Central memory CD4-positive, alpha-beta T cell (primary cell): Measurements from ENCODE around the gene KHK.

Experiments
- DNase-seq: peaks from one replicate; pipeline ENCODE4 v3.0.0; 2022
- total RNA-seq, 3 experiments: gene quantifications; one replicate each; lab custom pipeline; 2026; lab: John Stamatoyannopoulos, UW

Gene KHK
- 3.5 to 5.1 (median 3.5) reads per million in 3 experiments for total RNA-seq

GRCh38 chr2:27086724-27087593, at the start of gene KHK:
Gene KHK, plus strand, starts transcription at chr2:27086772. Its CDS starts 488 bp downstream, at chr2:27087260.
- no peak for DNase-seq

DNA sequence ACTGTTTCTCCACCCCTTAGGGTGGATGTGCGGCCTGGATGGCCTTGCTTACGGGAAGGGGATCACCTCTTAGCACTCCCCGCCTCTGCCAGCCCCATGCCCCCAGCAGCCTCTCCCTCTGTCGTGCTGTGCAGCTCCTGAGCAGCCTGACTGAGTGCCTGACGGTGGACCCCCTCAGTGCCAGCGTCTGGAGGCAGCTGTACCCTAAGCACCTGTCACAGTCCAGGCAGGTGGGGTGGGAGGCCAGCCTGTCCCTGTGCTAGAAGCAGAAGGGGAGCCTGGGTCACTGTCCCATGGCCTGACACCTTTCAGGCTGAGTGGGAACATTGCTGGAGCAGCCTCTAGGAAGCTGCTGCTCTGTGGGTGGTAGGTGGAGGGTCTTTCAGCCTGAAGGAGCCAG, 48.6 kb upstream of the KHK start:
- no peak for DNase-seq

DNA sequence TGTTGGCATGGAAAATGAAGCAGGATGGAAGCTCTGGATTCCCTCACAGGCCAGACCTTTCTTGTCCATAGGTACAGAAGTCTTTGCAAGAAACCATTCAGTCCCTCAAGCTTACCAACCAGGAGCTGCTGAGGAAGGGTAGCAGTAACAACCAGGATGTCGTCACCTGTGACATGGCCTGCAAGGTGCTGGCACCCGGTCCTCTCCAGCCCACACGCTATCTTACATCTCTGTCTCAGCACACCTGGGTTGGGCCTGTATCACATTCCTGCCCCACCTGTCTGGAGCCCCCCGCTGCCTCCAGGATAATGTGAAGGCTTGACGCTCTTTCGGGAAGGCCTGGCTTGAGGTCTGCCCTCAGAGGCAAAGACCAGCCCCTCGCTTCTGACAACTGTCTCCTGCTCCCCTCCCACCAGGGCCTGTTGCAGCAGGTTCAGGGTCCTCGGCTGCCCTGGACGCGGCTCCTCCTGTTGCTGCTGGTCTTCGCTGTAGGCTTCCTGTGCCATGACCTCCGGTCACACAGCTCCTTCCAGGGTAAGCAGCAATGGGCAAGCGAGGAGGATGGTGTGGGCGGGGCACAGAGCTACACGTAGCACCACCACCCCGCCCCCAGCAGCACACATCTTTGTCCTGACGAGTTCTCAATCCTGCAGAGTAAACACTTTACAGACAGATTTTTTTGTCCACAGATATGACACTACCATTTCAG, 47.8 kb upstream of the KHK start:
- no peak for DNase-seq

DNA sequence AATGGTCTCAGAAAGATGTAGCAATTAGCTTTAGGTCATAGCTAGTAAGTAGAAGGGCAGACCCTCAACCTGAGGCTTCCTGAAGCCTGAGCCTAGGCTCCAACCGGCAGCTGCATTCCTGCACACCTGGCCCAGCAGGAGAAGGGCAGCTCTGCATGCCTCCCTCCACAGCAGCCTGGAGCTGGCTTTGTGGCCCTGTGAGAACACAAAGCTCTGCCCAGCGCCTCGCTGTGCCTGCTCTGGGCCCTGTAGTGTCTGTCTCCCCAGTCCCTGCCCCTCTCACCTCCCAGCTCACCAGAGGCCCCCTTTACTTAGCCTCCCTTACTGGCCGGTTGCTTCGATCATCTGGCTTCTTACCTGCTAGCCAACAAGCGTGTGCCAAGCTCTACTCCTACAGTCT, 47.1 kb upstream of the KHK start:
- DNase-seq = no peak

GRCh38 chr2:27039871-27040270, 46.7 kb upstream of the KHK start:
- DNase-seq = no peak

- no peak for DNase-seq
Measured at GRCh38 chr2:27040282-27040681, 46.3 kb upstream of the KHK start.

GRCh38 chr2:27041752-27042151, 44.8 kb upstream of the KHK start:
- no peak for DNase-seq

DNA sequence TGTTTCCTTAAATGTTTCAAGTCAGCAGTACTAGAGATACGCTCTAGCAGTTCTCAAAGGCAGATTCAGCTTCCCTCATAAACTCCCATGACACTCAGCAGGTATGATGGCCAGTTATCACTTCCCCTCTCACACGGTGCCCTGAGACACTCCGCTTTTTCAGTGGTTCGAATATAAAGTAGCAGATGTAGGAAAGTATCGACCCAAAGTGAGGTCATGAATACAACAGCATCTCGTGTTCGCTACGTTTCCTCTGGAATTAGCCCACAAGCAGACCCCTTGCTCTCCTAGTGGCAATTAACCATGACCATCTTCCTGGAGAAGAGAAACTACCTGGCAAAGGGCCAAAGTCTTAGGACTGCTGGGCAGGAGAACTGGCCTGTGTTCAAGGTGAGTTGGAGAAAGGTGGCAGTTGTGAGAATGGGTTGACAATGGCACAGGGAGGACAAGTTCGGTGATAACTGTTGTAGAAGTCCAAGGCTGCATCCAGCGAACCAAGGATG, 44.4 kb upstream of the KHK start:
- no peak for DNase-seq

DNA sequence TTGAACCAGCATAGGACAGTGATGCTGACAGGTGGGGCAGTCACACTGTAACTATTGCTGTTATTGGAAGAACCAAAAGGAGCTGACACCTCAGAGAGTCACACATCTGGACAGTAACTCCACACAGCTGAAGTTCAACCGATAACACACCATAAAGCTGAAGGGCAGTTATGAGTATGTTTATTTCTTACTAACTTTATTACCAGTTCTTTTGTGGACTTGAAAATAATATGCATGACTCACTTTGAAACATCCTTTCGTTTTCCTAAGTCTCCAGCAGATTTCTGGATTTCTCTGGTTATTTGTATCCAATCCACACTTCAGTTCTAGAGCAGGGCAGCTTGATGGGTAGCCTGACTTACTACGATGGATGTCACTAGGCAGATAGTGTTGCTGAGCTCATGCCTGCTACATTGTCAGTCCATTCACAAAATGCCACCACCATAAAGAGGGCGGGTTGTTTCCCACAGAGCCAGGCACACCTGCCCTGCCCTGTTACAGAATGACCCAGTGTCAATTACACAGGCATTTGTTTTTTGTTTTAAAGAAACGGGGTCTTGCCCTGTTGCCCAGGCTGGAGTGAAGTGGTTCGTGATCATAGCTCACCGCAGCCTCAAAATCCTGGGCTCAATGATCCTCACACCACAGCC, 43.5 kb upstream of the KHK start:
- DNase-seq = no peak

- DNase-seq = peak; percentile 55
Measured at GRCh38 chr2:27049422-27050280, 36.9 kb upstream of the KHK start.

- DNase-seq = peak; percentile 92
Measured at GRCh38 chr2:27050281-27050995, 36.1 kb upstream of the KHK start.

DNA sequence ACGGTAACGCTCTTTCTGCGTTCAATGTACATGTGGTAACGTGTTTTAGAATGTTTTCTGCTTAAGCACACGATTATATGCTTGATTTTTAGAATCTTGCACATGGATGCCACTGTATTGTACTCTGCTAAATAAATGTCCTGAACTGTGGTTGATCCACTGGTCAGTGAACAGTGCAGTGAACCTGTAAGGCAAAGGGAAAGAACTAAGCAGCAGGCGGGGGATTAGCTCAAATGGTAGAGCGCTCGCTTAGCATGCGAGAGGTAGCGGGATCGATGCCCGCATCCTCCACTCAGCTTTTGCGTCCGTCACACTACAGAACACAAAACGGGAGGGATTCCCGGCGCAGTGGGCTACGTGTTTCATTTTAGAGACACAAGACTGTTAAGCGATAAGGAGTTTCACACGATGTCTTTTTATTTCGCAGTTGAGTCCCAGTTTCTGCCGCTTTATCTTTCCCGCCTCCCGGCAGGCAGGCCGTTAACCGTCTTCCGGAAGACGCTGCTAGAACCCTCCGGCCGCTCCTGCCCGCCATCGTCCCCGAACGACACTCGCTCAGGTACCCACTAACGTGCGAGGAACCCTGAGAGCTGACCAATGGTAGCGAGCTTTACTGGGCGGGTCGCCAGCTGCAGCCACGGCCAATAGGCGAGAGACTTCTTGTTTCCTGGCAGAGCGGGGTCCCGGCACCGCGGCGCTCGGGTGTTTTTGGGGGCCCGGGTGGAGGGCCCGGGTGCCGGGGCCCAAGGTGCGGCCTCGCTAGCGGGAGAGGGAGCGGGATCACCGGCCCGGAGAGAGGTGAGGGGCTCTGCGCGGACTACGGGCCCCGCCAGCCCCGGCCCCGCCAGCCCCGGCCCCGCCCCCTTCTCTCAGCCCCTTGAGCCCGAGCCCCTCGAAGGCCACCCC, 35.3 kb upstream of the KHK start, which contains the start of gene AGBL5:
Gene AGBL5, plus strand, starts transcription at position 673 of the 906 bp plus-strand sequence. CDS start 1,291 bp downstream, outside the sequence.
- DNase-seq = peak; percentile 95

GRCh38 chr2:27051902-27052645, 34.5 kb upstream of the KHK start:
- no peak for DNase-seq

DNA sequence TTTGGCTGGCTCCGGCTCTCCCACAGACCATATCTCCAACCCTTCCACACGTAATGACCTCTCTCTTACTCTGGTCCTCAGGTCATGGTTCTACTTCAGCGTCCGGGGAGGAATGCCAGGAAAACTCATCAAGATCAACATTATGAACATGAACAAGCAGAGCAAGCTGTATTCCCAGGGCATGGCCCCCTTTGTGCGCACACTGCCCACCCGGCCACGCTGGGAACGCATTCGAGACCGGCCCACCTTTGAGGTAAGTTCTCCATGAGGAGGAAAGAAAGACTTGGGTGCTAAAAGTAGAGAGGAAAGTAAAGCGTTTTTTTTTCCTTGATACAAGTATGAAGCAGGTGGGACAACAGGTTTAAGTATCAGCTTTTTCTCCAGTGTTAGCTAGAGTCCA, 33.3 kb upstream of the KHK start:
- DNase-seq = no peak

GRCh38 chr2:27053776-27054175, 32.8 kb upstream of the KHK start:
- DNase-seq = no peak

GRCh38 chr2:27054721-27055120, 31.9 kb upstream of the KHK start:
- no peak for DNase-seq

DNA sequence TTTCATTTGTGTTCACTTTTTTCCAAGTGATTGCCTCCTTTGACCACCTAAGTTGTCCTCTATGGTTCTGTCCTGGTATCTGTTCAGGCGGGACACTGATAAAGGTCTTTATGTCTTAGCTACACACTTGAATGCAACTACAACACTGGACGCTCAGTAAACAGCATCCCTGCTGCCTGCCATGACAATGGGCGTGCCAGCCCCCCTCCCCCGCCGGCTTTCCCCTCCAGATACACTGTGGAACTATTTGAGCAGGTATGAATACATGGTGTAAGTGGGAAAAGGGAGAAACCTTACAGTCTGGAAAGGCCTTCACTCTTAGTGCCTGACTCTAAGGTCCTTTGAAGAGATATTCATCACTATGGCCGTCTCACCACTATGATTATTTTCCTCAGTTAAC, 29.4 kb upstream of the KHK start:
- no peak for DNase-seq

- no peak for DNase-seq
Measured at GRCh38 chr2:27058210-27058609, 28.4 kb upstream of the KHK start.

DNA sequence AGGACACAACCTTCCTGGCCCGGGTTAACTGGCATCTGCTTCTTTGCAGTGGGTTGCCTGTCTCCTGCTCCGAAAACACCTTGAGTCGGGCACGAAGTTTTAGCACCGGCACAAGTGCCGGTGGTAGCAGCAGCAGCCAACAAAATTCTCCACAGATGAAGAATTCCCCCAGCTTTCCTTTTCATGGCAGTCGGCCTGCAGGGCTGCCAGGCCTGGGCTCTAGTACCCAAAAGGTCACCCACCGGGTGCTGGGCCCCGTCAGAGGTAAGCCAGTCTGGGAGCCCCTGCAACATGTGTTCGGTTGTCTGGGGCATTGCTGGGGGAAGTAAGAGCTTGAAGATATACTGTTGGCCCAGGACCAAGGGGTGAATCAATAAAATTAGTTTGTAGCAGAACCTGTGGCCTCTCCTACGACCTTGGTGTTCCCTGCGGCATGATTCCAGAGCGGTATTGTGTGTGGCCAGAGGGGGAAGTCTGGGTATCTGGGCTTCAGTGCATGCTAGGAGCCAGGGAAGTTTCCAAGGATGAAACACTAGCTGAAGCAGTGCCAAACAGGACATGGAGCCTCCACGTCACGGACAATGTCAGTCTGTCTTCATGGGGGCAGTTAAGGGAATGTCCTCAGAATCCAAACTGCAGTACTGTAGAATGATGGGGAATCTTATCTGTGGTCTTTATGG, 27.3 kb upstream of the KHK start:
- no peak for DNase-seq
